ENCODE data around the gene CTXN1. TPM values are rescaled to one million over a fixed set of nuclear protein-coding genes. Genes with fewer than 3 reads are reported as not detected.

The CTXN1 gene
- total RNA-seq, 4 donors from 2014 or later: 18.3 to 33.3 (median 26.4) TPM

- TF ChIP-seq EP300 (IDR thresholded peaks at IDR 0.05): no peak
- TF ChIP-seq POLR2AphosphoS5 (IDR thresholded peaks at IDR 0.05): no peak
- no peak for TF ChIP-seq CTCF (IDR thresholded peaks at IDR 0.05)
- TF ChIP-seq POLR2A (IDR thresholded peaks at IDR 0.05): no peak
- ATAC-seq: no peak
- Histone ChIP-seq H3K9me3 (no peaks in the 10 kb centered on the region), H3K27me3 (peaks cover 50% of the 10 kb centered on the region), H3K4me1 (peaks cover 0 to 42% (median 28%) of the 10 kb centered on the region in 3 donors), H3K4me3 (no peak within 1 kb of the TSS), H3K36me3 (peaks cover 0 to 44% of the 10 kb centered on the region in 2 donors), H3K27ac (no peak within 1 kb of the TSS)
- WGBS, 2 donors (ENCODE audit: low coverage in 1 of 2): 26 to 60% methylated on average over 2 to 4 of the region's 12 CpGs
Observed at GRCh38 chr19:7914598-7915045, 11.3 kb downstream of the CTXN1 start, which contains the start of gene TGFBR3L. Gene TGFBR3L, plus strand, starts transcription at chr19:7914830.

- ATAC-seq: no peak
- Histone ChIP-seq H3K27ac (no peak overlapping the region), H3K4me1 (peaks cover 0 to 39% (median 23%) of the 10 kb centered on the region in 3 donors), H3K36me3 (peaks cover 0 to 49% of the 10 kb centered on the region in 2 donors), H3K27me3 (peaks cover 50% of the 10 kb centered on the region), H3K4me3 (no peak overlapping the region), H3K9me3 (no peaks in the 10 kb centered on the region)
- 35 to 50% methylated on average over 3 to 10 of the region's 12 CpGs for WGBS, 2 donors (ENCODE audit: low coverage in 1 of 2)
- TF ChIP-seq CTCF (IDR thresholded peaks at IDR 0.05) (no peak), POLR2AphosphoS5 (IDR thresholded peaks at IDR 0.05) (no peak), EP300 (IDR thresholded peaks at IDR 0.05) (no peak), POLR2A (IDR thresholded peaks at IDR 0.05) (no peak)
Observed at GRCh38 chr19:7914099-7914498, 11.8 kb downstream of the CTXN1 start.

- H3K36me3 ChIP-seq: peaks cover 0 to 53% of the 10 kb centered on the region in 2 donors
- TF ChIP-seq POLR2AphosphoS5 (IDR thresholded peaks at IDR 0.05) (no peak), CTCF (IDR thresholded peaks at IDR 0.05) (no peak), EP300 (IDR thresholded peaks at IDR 0.05) (no peak), POLR2A (IDR thresholded peaks at IDR 0.05) (no peak)
- ATAC-seq: no peak
- peaks cover 0 to 39% (median 22%) of the 10 kb centered on the region in 3 donors for H3K4me1 ChIP-seq
- H3K27me3 ChIP-seq: peaks cover 46% of the 10 kb centered on the region
- no peaks in the 10 kb centered on the region for H3K9me3 ChIP-seq
- no peak overlapping the region for H3K27ac ChIP-seq
- 81 to 90% methylated on average over 9 of the region's 10 CpGs for WGBS, 2 donors (ENCODE audit: low coverage in 1 of 2)
- no peak overlapping the region for H3K4me3 ChIP-seq
Observed at GRCh38 chr19:7913652-7914051, 12.3 kb downstream of the CTXN1 start.

GRCh38 chr19:7912697-7913564, 13.0 kb downstream of the CTXN1 start:
- no peak overlapping the region for H3K4me3 ChIP-seq
- peaks cover 39% of the 10 kb centered on the region for H3K27me3 ChIP-seq
- 93 to 96% methylated on average over 10 to 19 of the region's 39 CpGs for WGBS, 2 donors (ENCODE audit: low coverage in 1 of 2)
- TF ChIP-seq EP300 (IDR thresholded peaks at IDR 0.05) (no peak), POLR2AphosphoS5 (IDR thresholded peaks at IDR 0.05) (no peak), POLR2A (IDR thresholded peaks at IDR 0.05) (no peak), CTCF (IDR thresholded peaks at IDR 0.05) (no peak)
- no peak overlapping the region for H3K27ac ChIP-seq
- no peaks in the 10 kb centered on the region for H3K9me3 ChIP-seq
- ATAC-seq: no peak
- H3K4me1 ChIP-seq: peaks cover 0 to 39% (median 20%) of the 10 kb centered on the region in 3 donors
- peaks cover 0 to 59% of the 10 kb centered on the region in 2 donors for H3K36me3 ChIP-seq

All from gastroesophageal sphincter (tissue), 4 donors.